ENCODE data around the gene GMDS. TPM values are rescaled to one million over a fixed set of nuclear protein-coding genes. Genes with fewer than 3 reads are reported as not detected.

The GMDS gene
- total and polyA plus RNA-seq, 2 experiments from 2014 or later: 30.1 to 36.5 TPM

- no peaks in the 10 kb centered on the region for H4K20me1 ChIP-seq (replicated peaks; ENCODE audit: insufficient read depth)
- H3K4me1 ChIP-seq (ENCODE audit: insufficient read depth): peaks cover 18% of the 10 kb centered on the region
- H3K9me2 ChIP-seq (ENCODE audit: insufficient read depth): no peaks in the 10 kb centered on the region
- H3K36me3 Mint-ChIP-seq (ENCODE audit: low read depth): no peaks in the 10 kb centered on the region
- H3K4me1 Mint-ChIP-seq: peaks cover 41% of the 10 kb centered on the region
- DNase-seq (ENCODE audit: low spot score): no peak
- H3F3A ChIP-seq (replicated peaks; ENCODE audit: low read depth): no peaks in the 10 kb centered on the region
- no peak overlapping the region for H3K27ac ChIP-seq (ENCODE audit: low read depth)
- no peak overlapping the region for H3K4me2 ChIP-seq
- no peak for ATAC-seq
- H2AFZ ChIP-seq: no peak overlapping the region
- no peaks in the 10 kb centered on the region for H3K9me3 Mint-ChIP-seq
- H3K79me2 ChIP-seq (replicated peaks; ENCODE audit: insufficient read depth): no peaks in the 10 kb centered on the region
- H3K4me3 Mint-ChIP-seq: no peak overlapping the region
- H3K36me3 ChIP-seq (ENCODE audit: insufficient read depth): no peaks in the 10 kb centered on the region
- H3K27me3 Mint-ChIP-seq (ENCODE audit: insufficient read depth, low read depth, poor library complexity): peaks cover 4% of the 10 kb centered on the region
- no peaks in the 10 kb centered on the region for H3K27me3 ChIP-seq (ENCODE audit: insufficient read depth)
- H3K4me3 ChIP-seq: no peak overlapping the region
- TF ChIP-seq ZNF462 (CRISPR knock-in tag; IDR thresholded peaks at IDR 0.05) (no peak), ETS1 (IDR thresholded peaks at IDR 0.05) (no peak), JUNB (IDR thresholded peaks at IDR 0.05; ENCODE audit: unreplicated experiment) (no peak), ZNF114 (CRISPR knock-in tag; IDR thresholded peaks at IDR 0.05) (no peak), EZH2phosphoT487 (IDR thresholded peaks at IDR 0.05; ENCODE audit: unreplicated experiment) (no peak), CTCF (conservative IDR thresholded peaks at IDR 0.05; ENCODE audit: low read depth in 2 of 2) (no peak)
- no peak overlapping the region for H3K27ac Mint-ChIP-seq
Measured at GRCh38 chr6:1806935-1807334, 438.5 kb downstream of the GMDS start.
